SK-N-SH (cell line): Measurements from ENCODE around the gene SLC7A8. TPM values are rescaled to one million over a fixed set of nuclear protein-coding genes. Genes with fewer than 3 reads are reported as not detected.

Experiments used
- CHD2 ChIP-seq: fragments of 150-350 bp; IDR thresholded peaks from 2 replicates; pipeline ENCODE4 v1.6.1; 2018; ENCODE audit warnings: low read length; ENCODE audit not compliant: partially characterized antibody
- EP300 ChIP-seq, 2 experiments: IDR thresholded peaks; 2 replicates each; pipeline versions ENCODE4 v1.4.0 to v1.6.1; 2012; ENCODE audit warnings: borderline replicate concordance in 1 of 2, low read depth in 1 of 2, low read length in 1 of 2
- FOSL2 ChIP-seq: IDR thresholded peaks from 2 replicates; pipeline ENCODE4 v1.4.0; 2012; ENCODE audit warnings: low read depth, mild to moderate bottlenecking, moderate library complexity, borderline replicate concordance
- GABPA ChIP-seq: IDR thresholded peaks from 2 replicates; pipeline ENCODE4 v1.4.0; 2012; ENCODE audit warnings: low read depth, mild to moderate bottlenecking
- GATA2 ChIP-seq: sonication (generic); formaldehyde crosslinking; IDR thresholded peaks from 2 replicates; pipeline ENCODE4 v1.5.0; 2020; ENCODE audit warnings: mild to moderate bottlenecking, missing genetic modification reagents
- MEF2A ChIP-seq: IDR thresholded peaks from 2 replicates; pipeline ENCODE4 v1.4.0; 2012; ENCODE audit warnings: low read depth, borderline replicate concordance
- PBX3 ChIP-seq: IDR thresholded peaks from 2 replicates; pipeline ENCODE4; 2012
- POLR2AphosphoS5 ChIP-seq: IDR thresholded peaks from 2 replicates; pipeline ENCODE4 v1.6.1; 2012; ENCODE audit warnings: low read depth, low read length
- RAD21 ChIP-seq: IDR thresholded peaks from 2 replicates; pipeline ENCODE4 v1.6.1; 2012; ENCODE audit warnings: mild to moderate bottlenecking, low read length
- RCOR1 ChIP-seq: fragments of 150-350 bp; IDR thresholded peaks from 2 replicates; pipeline ENCODE4 v1.6.1; 2017; ENCODE audit warnings: antibody characterized with exemption, low read length
- REST ChIP-seq: IDR thresholded peaks from 2 replicates; pipeline ENCODE4 v1.6.1; 2012; ENCODE audit warnings: mild to moderate bottlenecking, low read depth, low read length, moderate library complexity
- TAF1 ChIP-seq: IDR thresholded peaks from 2 replicates; pipeline ENCODE4 v1.6.1; 2012; ENCODE audit warnings: low read depth, mild to moderate bottlenecking, low read length, moderate library complexity, borderline replicate concordance
- TEAD4 ChIP-seq: IDR thresholded peaks from 2 replicates; pipeline ENCODE4 v1.4.0; 2012; ENCODE audit warnings: mild to moderate bottlenecking, borderline replicate concordance; ENCODE audit not compliant: insufficient read depth
- USF1 ChIP-seq: IDR thresholded peaks from 2 replicates; pipeline ENCODE4 v1.4.0; 2012; ENCODE audit warnings: low read depth, borderline replicate concordance
- USF2 ChIP-seq: fragments of 150-350 bp; IDR thresholded peaks from 2 replicates; pipeline ENCODE4 v1.6.1; 2017; ENCODE audit warnings: antibody characterized with exemption, low read length, low read depth, borderline replicate concordance
- YY1 ChIP-seq: IDR thresholded peaks from 2 replicates; pipeline ENCODE4 v1.4.0; 2012; ENCODE audit warnings: low read depth, mild to moderate bottlenecking
- ZBTB33 ChIP-seq: IDR thresholded peaks from 2 replicates; pipeline ENCODE4 v1.4.0; 2012; ENCODE audit warnings: low read depth, borderline replicate concordance
- polyA plus RNA-seq, 3 experiments: library from polyadenylated mRNA; depleted of rRNA; stranded (reverse); fragments of >200 nt; gene quantifications; 2 replicates each; pipeline ENCODE4 v1.2.3, GENCODE V29; 2012

SLC7A8 gene
- polyA plus RNA-seq, 1 of the 3 experiments (the other 2 are of a cell fraction): 1.4 TPM

- TF ChIP-seq USF1 (no peak), FOSL2 (no peak), USF2 (no peak), ZBTB33 (no peak), EP300 (IDR thresholded peaks at IDR 0.05; ENCODE audit: borderline replicate concordance in 1 of 2, low read depth in 1 of 2, low read length in 1 of 2) (no peak), GATA2 (no peak), TAF1 (peak; percentile 94), REST (0 out of 2 replicates have a peak, but pooled peaks have one; percentile 32), POLR2AphosphoS5 (peak; percentile 68), RCOR1 (no peak), MEF2A (no peak), YY1 (peak; percentile 92), TEAD4 (no peak), GABPA (no peak), RAD21 (no peak), PBX3 (no peak), CHD2 (no peak)
Observed at GRCh38 chr14:23094666-23095195, 88.7 kb downstream of the SLC7A8 start, which contains the start of gene ACIN1 (continued).
